SK-N-SH treated with all-trans-retinoic acid at 6 μM for 48 hours (cell line): ENCODE data around the gene LAMA2.

ENCODE experiments used
- ATAC-seq: fragments of 200-7000 bp; cut with Tn5 transposase; 3 replicates; pipeline ENCODE4 v1.9.1; 2020; ENCODE audit warnings: mild to moderate bottlenecking, moderate library complexity
- ARNTL ChIP-seq: fragments of 450-650 bp; formaldehyde crosslinking; IDR thresholded peaks from 2 replicates; pipeline ENCODE4 v1.5.0; 2020; ENCODE audit warnings: low read depth, mild to moderate bottlenecking, moderate library complexity, borderline replicate concordance
- BACH2 ChIP-seq: fragments of 250-450 bp; sonication (Bioruptor Pico); IDR thresholded peaks from 2 replicates; pipeline ENCODE4 v1.9.0; 2021; ENCODE audit warnings: mild to moderate bottlenecking, borderline replicate concordance
- CREB5 ChIP-seq: fragments of 250-450 bp; sonication (Bioruptor Pico); IDR thresholded peaks from 2 replicates; pipeline ENCODE4 v1.5.1; 2020; ENCODE audit warnings: low read depth, mild to moderate bottlenecking, moderate library complexity
- ESRRG ChIP-seq: fragments of 250-450 bp; sonication (Bioruptor Pico); IDR thresholded peaks from 2 replicates; pipeline ENCODE4 v1.6.1; 2021; ENCODE audit warnings: mild to moderate bottlenecking
- GLIS3 ChIP-seq: fragments of 250-450 bp; sonication (Bioruptor Pico); IDR thresholded peaks from 2 replicates; pipeline ENCODE4 v1.5.0; 2020; ENCODE audit warnings: mild to moderate bottlenecking, moderate library complexity
- ISL1 ChIP-seq: fragments of 250-450 bp; sonication (Bioruptor Pico); IDR thresholded peaks from 2 replicates; pipeline ENCODE4 v2.1.2; 2022; ENCODE audit warnings: mild to moderate bottlenecking, moderate library complexity
- OSR1 ChIP-seq: fragments of 250-450 bp; sonication (Bioruptor Pico); IDR thresholded peaks from 2 replicates; pipeline ENCODE4 v1.8.0; 2022; ENCODE audit warnings: moderate library complexity, mild to moderate bottlenecking, inconsistent platforms
- PATZ1 ChIP-seq: fragments of 250-450 bp; sonication (Bioruptor Pico); IDR thresholded peaks from 2 replicates; pipeline ENCODE4 v1.8.0; 2020; ENCODE audit warnings: mild to moderate bottlenecking, moderate library complexity, borderline replicate concordance
- PPARA ChIP-seq: fragments of 250-450 bp; sonication (Bioruptor Pico); IDR thresholded peaks from 2 replicates; pipeline ENCODE4 v1.5.0; 2020; ENCODE audit warnings: mild to moderate bottlenecking, borderline replicate concordance
- RARB ChIP-seq: fragments of 250-450 bp; sonication (Bioruptor Pico); IDR thresholded peaks from 2 replicates; pipeline ENCODE4 v1.8.0; 2021; ENCODE audit warnings: mild to moderate bottlenecking, moderate library complexity
- SNAI2 ChIP-seq: fragments of 250-450 bp; sonication (Bioruptor Pico); IDR thresholded peaks from 2 replicates; pipeline ENCODE4 v1.5.0; 2020; ENCODE audit warnings: mild to moderate bottlenecking, moderate library complexity
- TCF4 ChIP-seq: fragments of 250-450 bp; sonication (Bioruptor Pico); IDR thresholded peaks from 2 replicates; pipeline ENCODE4 v1.8.0; 2021; ENCODE audit warnings: mild to moderate bottlenecking, moderate library complexity, borderline replicate concordance
- TOX ChIP-seq: fragments of 250-450 bp; sonication (Bioruptor Pico); IDR thresholded peaks from 2 replicates; pipeline ENCODE4 v1.8.0; 2021; ENCODE audit warnings: mild to moderate bottlenecking, moderate library complexity, borderline replicate concordance
- ZC3H10 ChIP-seq: fragments of 250-450 bp; sonication (Bioruptor Pico); IDR thresholded peaks from 2 replicates; pipeline ENCODE4 v1.5.1; 2021; ENCODE audit warnings: mild to moderate bottlenecking, moderate library complexity
- ZFP3 ChIP-seq: fragments of 250-450 bp; sonication (Bioruptor Pico); IDR thresholded peaks from 2 replicates; pipeline ENCODE4 v1.5.0; 2020; ENCODE audit warnings: mild to moderate bottlenecking, moderate library complexity
- ZFP30 ChIP-seq: fragments of 450-650 bp; formaldehyde crosslinking; IDR thresholded peaks from 2 replicates; pipeline ENCODE4 v1.5.0; 2022; ENCODE audit warnings: mild to moderate bottlenecking, moderate library complexity
- ZNF565 ChIP-seq: fragments of 450-650 bp; formaldehyde crosslinking; conservative IDR thresholded peaks from 2 replicates; pipeline ENCODE4 v1.5.0; 2020; ENCODE audit warnings: low read depth, mild to moderate bottlenecking, moderate library complexity
- ZNF70 ChIP-seq: fragments of 450-650 bp; formaldehyde crosslinking; IDR thresholded peaks from 2 replicates; pipeline ENCODE4 v1.5.0; 2020; ENCODE audit warnings: mild to moderate bottlenecking, moderate library complexity
- ZNF8 ChIP-seq: fragments of 450-650 bp; formaldehyde crosslinking; IDR thresholded peaks from 2 replicates; pipeline ENCODE4 v1.5.0; 2020; ENCODE audit warnings: mild to moderate bottlenecking, moderate library complexity

Gene LAMA2

DNA sequence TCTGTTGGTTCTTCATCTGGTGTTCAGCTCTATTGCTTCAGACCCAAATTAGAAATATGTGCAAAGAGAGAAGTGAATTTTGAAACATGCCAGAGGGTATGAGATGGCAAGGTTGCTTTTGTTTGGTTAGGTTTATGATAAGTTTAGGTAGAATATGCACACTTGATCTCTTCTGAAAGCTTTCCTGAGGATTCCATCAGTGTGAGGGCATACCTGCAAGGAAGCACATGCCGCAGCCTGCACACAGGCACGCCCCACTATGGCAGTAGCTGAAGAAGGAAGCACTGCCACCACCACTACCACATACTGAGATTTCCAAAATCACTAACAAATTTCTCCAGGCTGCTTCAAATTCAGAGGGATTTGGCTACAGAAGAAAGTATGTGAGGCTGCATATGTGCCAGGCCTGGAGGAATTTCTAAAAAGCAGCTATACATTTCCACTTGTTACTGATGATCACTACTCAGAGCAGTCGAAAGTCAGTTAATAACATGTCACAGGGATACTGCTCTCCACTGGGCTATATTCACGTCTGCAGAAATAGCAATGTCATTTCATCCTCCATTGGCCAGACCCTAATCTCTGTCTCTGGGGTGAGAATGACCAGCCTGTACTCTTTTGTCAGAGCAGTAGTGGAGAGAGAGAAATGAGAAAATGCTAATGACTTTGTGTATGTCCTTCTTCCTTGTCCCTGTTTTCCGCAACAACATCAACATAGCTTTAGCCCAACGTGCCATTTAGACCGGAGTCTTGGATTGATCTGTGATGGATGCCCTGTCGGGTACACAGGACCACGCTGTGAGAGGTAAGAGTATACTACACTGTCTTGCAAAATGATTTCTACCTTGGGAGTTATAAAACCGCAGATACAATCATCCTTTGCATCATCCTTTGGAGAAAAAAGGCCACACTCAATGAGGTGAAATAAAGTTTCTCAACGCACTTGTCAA lies 396.7 kb downstream of the LAMA2 start:
- TF ChIP-seq CREB5 (CRISPR knock-in tag), result no peak
- no peak for TF ChIP-seq ISL1
- no peak for TF ChIP-seq PPARA (CRISPR knock-in tag)
- TF ChIP-seq ZNF70 (CRISPR knock-in tag), result no peak
- TF ChIP-seq TCF4 (CRISPR knock-in tag), result no peak
- no peak for TF ChIP-seq BACH2 (CRISPR knock-in tag)
- TF ChIP-seq ZFP3 (CRISPR knock-in tag), result no peak
- TF ChIP-seq ZC3H10 (CRISPR knock-in tag), result no peak
- TF ChIP-seq PATZ1 (CRISPR knock-in tag), result no peak
- no peak for ATAC-seq

DNA sequence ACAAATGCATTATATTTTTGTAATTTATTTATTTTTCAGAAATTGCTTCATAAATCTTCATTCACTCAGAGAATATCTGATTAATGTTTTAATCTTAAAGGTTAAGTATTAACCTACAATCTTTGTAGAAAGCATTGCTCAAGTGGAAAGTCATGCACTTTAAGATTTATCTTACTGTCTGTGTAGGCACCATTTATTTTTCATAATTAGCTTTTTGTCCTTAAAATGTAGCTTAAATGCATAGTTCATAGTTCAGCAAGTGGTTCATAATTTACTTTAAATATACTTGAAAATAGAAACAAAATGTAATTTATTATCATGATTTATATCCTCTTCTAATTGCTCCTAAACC lies 397.3 kb downstream of the LAMA2 start:
- no peak for ATAC-seq
- TF ChIP-seq SNAI2 (CRISPR knock-in tag) (no peak), OSR1 (CRISPR knock-in tag) (no peak), RARB (CRISPR knock-in tag) (no peak), TOX (no peak), ESRRG (CRISPR knock-in tag) (no peak), ZNF565 (CRISPR knock-in tag) (no peak)
- TF ChIP-seq, all 23 proteins: peak for 0

DNA sequence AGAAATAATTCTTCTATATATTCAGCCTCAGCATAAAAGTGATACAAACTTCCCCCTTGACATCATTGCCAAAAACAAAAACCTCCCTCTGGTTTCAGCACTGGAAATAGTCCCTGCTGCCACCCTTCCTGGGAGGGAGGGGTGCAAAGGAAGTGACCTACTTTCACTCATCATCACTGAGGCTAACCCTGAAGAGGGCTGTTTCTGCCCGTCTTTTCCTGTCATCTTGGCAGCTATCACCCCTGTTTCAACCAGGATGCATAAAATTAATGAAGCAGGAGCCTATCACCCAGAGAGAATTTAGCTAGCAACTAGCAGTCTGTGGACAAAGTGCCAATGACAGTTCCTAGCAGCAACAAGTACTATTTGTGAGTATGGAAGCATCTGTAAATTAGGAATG lies 397.8 kb downstream of the LAMA2 start:
- no peak for TF ChIP-seq ZNF8
- TF ChIP-seq ZC3H10 (CRISPR knock-in tag), result no peak
- no peak for TF ChIP-seq ZNF70 (CRISPR knock-in tag)
- TF ChIP-seq ZFP30 (CRISPR knock-in tag), result no peak
- ATAC-seq, result no peak

DNA sequence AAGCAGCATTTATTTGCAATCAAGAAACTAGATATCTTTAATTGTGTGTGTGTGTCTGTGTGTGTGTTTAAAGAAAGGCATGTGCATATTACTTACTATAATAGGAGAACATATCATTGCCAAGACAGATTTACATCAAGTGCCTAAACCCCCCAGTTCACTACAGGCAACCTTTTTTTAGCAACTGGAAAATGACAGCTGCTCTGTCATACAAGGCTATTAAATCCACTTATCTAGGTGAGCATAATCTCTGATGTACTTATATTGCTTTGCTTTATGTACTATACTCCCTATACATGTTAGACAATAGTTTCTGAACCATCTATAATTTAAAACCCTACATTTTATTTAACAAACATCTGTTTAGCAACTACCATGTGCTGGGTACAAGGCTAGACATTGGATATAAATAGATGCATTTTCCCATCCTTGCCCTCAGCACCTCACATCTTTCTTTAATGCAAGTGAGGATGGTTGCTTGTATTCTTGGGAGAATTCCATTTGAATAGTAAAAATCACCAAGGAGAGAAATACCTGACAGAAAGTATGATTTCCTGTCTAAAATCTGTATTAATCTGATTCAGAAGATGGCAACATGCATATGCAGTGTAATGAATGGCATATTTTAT lies 398.3 kb downstream of the LAMA2 start:
- ATAC-seq, result no peak

DNA sequence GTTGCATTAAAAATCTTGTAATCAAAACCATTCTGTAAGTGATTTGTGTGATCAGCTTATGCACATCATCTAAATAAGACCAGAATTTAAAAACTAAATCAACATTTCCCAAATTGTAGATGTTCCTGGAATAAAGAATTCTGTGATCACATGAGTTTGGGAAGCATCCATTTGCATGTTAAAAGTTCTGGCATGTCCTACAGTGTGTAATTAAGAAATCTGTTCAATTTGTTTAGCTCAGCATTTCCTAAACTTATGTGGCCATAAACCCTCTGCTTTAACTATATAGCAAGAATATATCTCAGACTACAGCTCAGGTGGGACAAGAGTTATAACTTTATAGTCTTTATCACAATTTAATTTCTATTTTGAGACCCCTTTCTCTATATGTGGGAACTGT lies 399.1 kb downstream of the LAMA2 start:
- TF ChIP-seq ARNTL (CRISPR knock-in tag) (no peak), SNAI2 (CRISPR knock-in tag) (no peak), PATZ1 (CRISPR knock-in tag) (no peak), BACH2 (CRISPR knock-in tag) (no peak), ESRRG (CRISPR knock-in tag) (no peak), ZFP3 (CRISPR knock-in tag) (no peak)
- TF ChIP-seq, all 23 proteins: peak for 0
- no peak for ATAC-seq

More for the DNA sequence above, 398.3 kb downstream of the LAMA2 start:
- no peak for TF ChIP-seq TCF4 (CRISPR knock-in tag)
- TF ChIP-seq ESRRG (CRISPR knock-in tag), result no peak
- TF ChIP-seq ISL1, result no peak
- no peak for TF ChIP-seq ZFP30 (CRISPR knock-in tag)
- no peak for TF ChIP-seq GLIS3 (CRISPR knock-in tag)
- TF ChIP-seq ZNF8, result no peak
- TF ChIP-seq ZC3H10 (CRISPR knock-in tag), result no peak
- TF ChIP-seq ZNF70 (CRISPR knock-in tag), result no peak
